SK-N-SH treated with all-trans-retinoic acid at 6 μM for 48 hours (cell line): ENCODE measurements around the gene CAMK4.

ENCODE experiments used
- CREB5 ChIP-seq: fragments of 250-450 bp; sonication (Bioruptor Pico); IDR thresholded peaks from 2 replicates; pipeline ENCODE4 v1.5.1; 2020; ENCODE audit warnings: low read depth, mild to moderate bottlenecking, moderate library complexity
- CSDC2 ChIP-seq: fragments of 250-450 bp; sonication (Bioruptor Pico); IDR thresholded peaks from 2 replicates; pipeline ENCODE4 v1.5.0; 2020; ENCODE audit warnings: mild to moderate bottlenecking, moderate library complexity
- ESRRG ChIP-seq: fragments of 250-450 bp; sonication (Bioruptor Pico); IDR thresholded peaks from 2 replicates; pipeline ENCODE4 v1.6.1; 2021; ENCODE audit warnings: mild to moderate bottlenecking
- GLIS3 ChIP-seq: fragments of 250-450 bp; sonication (Bioruptor Pico); IDR thresholded peaks from 2 replicates; pipeline ENCODE4 v1.5.0; 2020; ENCODE audit warnings: mild to moderate bottlenecking, moderate library complexity
- RARB ChIP-seq: fragments of 250-450 bp; sonication (Bioruptor Pico); IDR thresholded peaks from 2 replicates; pipeline ENCODE4 v1.8.0; 2021; ENCODE audit warnings: mild to moderate bottlenecking, moderate library complexity
- TCF4 ChIP-seq: fragments of 250-450 bp; sonication (Bioruptor Pico); IDR thresholded peaks from 2 replicates; pipeline ENCODE4 v1.8.0; 2021; ENCODE audit warnings: mild to moderate bottlenecking, moderate library complexity, borderline replicate concordance
- TOX ChIP-seq: fragments of 250-450 bp; sonication (Bioruptor Pico); IDR thresholded peaks from 2 replicates; pipeline ENCODE4 v1.8.0; 2021; ENCODE audit warnings: mild to moderate bottlenecking, moderate library complexity, borderline replicate concordance
- TSHZ2 ChIP-seq: fragments of 250-450 bp; sonication (Bioruptor Pico); IDR thresholded peaks from 2 replicates; pipeline ENCODE4 v1.5.0; 2020; ENCODE audit warnings: mild to moderate bottlenecking, moderate library complexity
- ZFP3 ChIP-seq: fragments of 250-450 bp; sonication (Bioruptor Pico); IDR thresholded peaks from 2 replicates; pipeline ENCODE4 v1.5.0; 2020; ENCODE audit warnings: mild to moderate bottlenecking, moderate library complexity
- ZFP30 ChIP-seq: fragments of 450-650 bp; formaldehyde crosslinking; IDR thresholded peaks from 2 replicates; pipeline ENCODE4 v1.5.0; 2022; ENCODE audit warnings: mild to moderate bottlenecking, moderate library complexity
- ZNF8 ChIP-seq: fragments of 450-650 bp; formaldehyde crosslinking; IDR thresholded peaks from 2 replicates; pipeline ENCODE4 v1.5.0; 2020; ENCODE audit warnings: mild to moderate bottlenecking, moderate library complexity
- TF ChIP-seq, protein P1 (sequence below): fragments of 250-450 bp; sonication (Bioruptor Pico); IDR thresholded peaks from 2 replicates; pipeline ENCODE4 v1.8.0; 2020; ENCODE audit warnings: mild to moderate bottlenecking, moderate library complexity, borderline replicate concordance
- TF ChIP-seq, protein P2 (sequence below): fragments of 250-450 bp; sonication (Bioruptor Pico); IDR thresholded peaks from 2 replicates; pipeline ENCODE4 v1.5.1; 2021; ENCODE audit warnings: mild to moderate bottlenecking, moderate library complexity

DNA sequence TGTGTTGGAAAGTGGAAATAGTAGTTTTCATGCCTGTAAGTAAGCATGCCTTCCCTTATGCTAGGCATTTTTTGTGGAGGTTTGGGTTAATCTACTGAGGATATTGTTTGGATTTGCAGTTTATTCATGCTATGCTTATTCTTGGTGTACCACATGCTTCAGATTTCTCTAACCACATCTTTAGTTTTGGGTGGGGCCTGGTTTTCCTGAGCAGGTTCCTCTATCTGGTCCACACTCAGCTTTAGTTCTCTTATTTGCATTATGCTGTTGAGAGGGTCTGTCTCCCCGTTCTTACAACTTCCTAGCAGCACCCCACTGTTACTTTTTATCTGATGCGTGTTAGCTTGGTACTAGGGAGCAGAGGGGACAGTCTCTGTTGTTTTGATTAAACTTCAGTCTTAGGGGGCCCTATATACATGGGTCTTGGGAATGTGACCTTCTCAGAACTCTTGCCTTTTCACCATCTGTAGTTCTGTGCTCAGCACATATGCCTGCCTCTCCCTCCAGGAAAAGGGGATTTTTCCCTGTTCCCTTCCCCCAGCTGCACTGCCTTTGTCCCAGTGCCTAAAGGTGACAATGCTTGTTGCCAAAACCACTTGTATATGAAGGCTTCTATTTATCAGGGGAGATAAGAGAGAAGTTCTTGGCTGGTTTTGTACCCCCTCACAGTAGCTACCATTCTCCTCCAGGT, 10.0 kb upstream of the CAMK4 start:
- TF ChIP-seq, protein P1, sequence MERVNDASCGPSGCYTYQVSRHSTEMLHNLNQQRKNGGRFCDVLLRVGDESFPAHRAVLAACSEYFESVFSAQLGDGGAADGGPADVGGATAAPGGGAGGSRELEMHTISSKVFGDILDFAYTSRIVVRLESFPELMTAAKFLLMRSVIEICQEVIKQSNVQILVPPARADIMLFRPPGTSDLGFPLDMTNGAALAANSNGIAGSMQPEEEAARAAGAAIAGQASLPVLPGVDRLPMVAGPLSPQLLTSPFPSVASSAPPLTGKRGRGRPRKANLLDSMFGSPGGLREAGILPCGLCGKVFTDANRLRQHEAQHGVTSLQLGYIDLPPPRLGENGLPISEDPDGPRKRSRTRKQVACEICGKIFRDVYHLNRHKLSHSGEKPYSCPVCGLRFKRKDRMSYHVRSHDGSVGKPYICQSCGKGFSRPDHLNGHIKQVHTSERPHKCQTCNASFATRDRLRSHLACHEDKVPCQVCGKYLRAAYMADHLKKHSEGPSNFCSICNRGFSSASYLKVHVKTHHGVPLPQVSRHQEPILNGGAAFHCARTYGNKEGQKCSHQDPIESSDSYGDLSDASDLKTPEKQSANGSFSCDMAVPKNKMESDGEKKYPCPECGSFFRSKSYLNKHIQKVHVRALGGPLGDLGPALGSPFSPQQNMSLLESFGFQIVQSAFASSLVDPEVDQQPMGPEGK (CRISPR knock-in tag): no peak
- TF ChIP-seq, protein P2, sequence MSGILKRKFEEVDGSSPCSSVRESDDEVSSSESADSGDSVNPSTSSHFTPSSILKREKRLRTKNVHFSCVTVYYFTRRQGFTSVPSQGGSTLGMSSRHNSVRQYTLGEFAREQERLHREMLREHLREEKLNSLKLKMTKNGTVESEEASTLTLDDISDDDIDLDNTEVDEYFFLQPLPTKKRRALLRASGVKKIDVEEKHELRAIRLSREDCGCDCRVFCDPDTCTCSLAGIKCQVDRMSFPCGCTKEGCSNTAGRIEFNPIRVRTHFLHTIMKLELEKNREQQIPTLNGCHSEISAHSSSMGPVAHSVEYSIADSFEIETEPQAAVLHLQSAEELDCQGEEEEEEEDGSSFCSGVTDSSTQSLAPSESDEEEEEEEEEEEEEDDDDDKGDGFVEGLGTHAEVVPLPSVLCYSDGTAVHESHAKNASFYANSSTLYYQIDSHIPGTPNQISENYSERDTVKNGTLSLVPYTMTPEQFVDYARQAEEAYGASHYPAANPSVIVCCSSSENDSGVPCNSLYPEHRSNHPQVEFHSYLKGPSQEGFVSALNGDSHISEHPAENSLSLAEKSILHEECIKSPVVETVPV (CRISPR knock-in tag): no peak
- no peak for TF ChIP-seq GLIS3 (CRISPR knock-in tag)
- no peak for TF ChIP-seq TOX
- TF ChIP-seq ZFP3: no peak
- no peak for TF ChIP-seq ZNF8 (CRISPR knock-in tag)
- no peak for TF ChIP-seq CREB5 (CRISPR knock-in tag)
- no peak for TF ChIP-seq TCF4
- TF ChIP-seq ZFP30 (CRISPR knock-in tag): no peak
- TF ChIP-seq TSHZ2: no peak
- TF ChIP-seq RARB: no peak
- no peak for TF ChIP-seq CSDC2
- TF ChIP-seq ESRRG (CRISPR knock-in tag): no peak
